Measurements from ENCODE around the gene USP47.

USP47 gene

GRCh38 chr11:11929920-11930319 is 88.1 kb downstream of the USP47 start:
- in situ Hi-C loops (cut with HindIII; ENCODE audit: low sequenced_read_pairs), result no loop called here

- in situ Hi-C loops (cut with HindIII; ENCODE audit: low sequenced_read_pairs), result no loop called here
Observed at GRCh38 chr11:11931461-11932055, 89.8 kb downstream of the USP47 start.

GRCh38 chr11:11935536-11935935 is 93.8 kb downstream of the USP47 start:
- in situ Hi-C loops (cut with HindIII; ENCODE audit: low sequenced_read_pairs), result no loop called here

GRCh38 chr11:11937433-11937832 is 95.7 kb downstream of the USP47 start:
- in situ Hi-C loops (cut with HindIII; ENCODE audit: low sequenced_read_pairs), result no loop called here

GRCh38 chr11:11937957-11938356 is 96.2 kb downstream of the USP47 start:
- in situ Hi-C loops (cut with HindIII; ENCODE audit: low sequenced_read_pairs), result no loop called here

- in situ Hi-C loops (cut with HindIII; ENCODE audit: low sequenced_read_pairs), result no loop called here
Observed at GRCh38 chr11:11940551-11940950, 98.8 kb downstream of the USP47 start.

- in situ Hi-C loops (cut with HindIII; ENCODE audit: low sequenced_read_pairs), result no loop called here
Observed at GRCh38 chr11:11942668-11943067, 100.9 kb downstream of the USP47 start.

- in situ Hi-C loops (cut with HindIII; ENCODE audit: low sequenced_read_pairs), result no loop called here
Observed at GRCh38 chr11:11944444-11944843, 102.7 kb downstream of the USP47 start.

GRCh38 chr11:11946180-11946579 is 104.4 kb downstream of the USP47 start:
- in situ Hi-C loops (cut with HindIII; ENCODE audit: low sequenced_read_pairs), result no loop called here

- in situ Hi-C loops (cut with HindIII; ENCODE audit: low sequenced_read_pairs), result no loop called here
Observed at GRCh38 chr11:11946878-11947277, 105.1 kb downstream of the USP47 start.

- in situ Hi-C loops (cut with HindIII; ENCODE audit: low sequenced_read_pairs), result no loop called here
Observed at GRCh38 chr11:11947825-11948224, 106.1 kb downstream of the USP47 start.

- in situ Hi-C loops (cut with HindIII; ENCODE audit: low sequenced_read_pairs), result no loop called here
Observed at GRCh38 chr11:11948242-11948947, 106.6 kb downstream of the USP47 start.

GRCh38 chr11:11949482-11949881 is 107.7 kb downstream of the USP47 start:
- in situ Hi-C loops (cut with HindIII; ENCODE audit: low sequenced_read_pairs), result no loop called here

- in situ Hi-C loops (cut with HindIII; ENCODE audit: low sequenced_read_pairs), result no loop called here
Observed at GRCh38 chr11:11952036-11952435, 110.3 kb downstream of the USP47 start.

- in situ Hi-C loops (cut with HindIII; ENCODE audit: low sequenced_read_pairs), result no loop called here
Observed at GRCh38 chr11:11956006-11956405, 114.2 kb downstream of the USP47 start.

- in situ Hi-C loops (cut with HindIII; ENCODE audit: low sequenced_read_pairs), result no loop called here
Observed at GRCh38 chr11:11958403-11959231, 116.8 kb downstream of the USP47 start.

GRCh38 chr11:11959601-11960000 is 117.8 kb downstream of the USP47 start:
- in situ Hi-C loops (cut with HindIII; ENCODE audit: low sequenced_read_pairs), result no loop called here

GRCh38 chr11:11960687-11961086 is 118.9 kb downstream of the USP47 start:
- in situ Hi-C loops (cut with HindIII; ENCODE audit: low sequenced_read_pairs), result no loop called here

GRCh38 chr11:11961399-11962028 is 119.7 kb downstream of the USP47 start:
- in situ Hi-C loops (cut with HindIII; ENCODE audit: low sequenced_read_pairs), result no loop called here

- in situ Hi-C loops (cut with HindIII; ENCODE audit: low sequenced_read_pairs), result no loop called here
Observed at GRCh38 chr11:11963067-11963466, 121.3 kb downstream of the USP47 start.
